Measurements from ENCODE around the gene ESYT2.

Gene ESYT2

GRCh38 chr7:158802535-158803366 is 26.6 kb downstream of the ESYT2 start:
- no peak for DNase-seq (ENCODE audit: low spot score)

- no peak for DNase-seq (ENCODE audit: low spot score)
Observed at GRCh38 chr7:158798741-158799140, 30.6 kb downstream of the ESYT2 start.

DNA sequence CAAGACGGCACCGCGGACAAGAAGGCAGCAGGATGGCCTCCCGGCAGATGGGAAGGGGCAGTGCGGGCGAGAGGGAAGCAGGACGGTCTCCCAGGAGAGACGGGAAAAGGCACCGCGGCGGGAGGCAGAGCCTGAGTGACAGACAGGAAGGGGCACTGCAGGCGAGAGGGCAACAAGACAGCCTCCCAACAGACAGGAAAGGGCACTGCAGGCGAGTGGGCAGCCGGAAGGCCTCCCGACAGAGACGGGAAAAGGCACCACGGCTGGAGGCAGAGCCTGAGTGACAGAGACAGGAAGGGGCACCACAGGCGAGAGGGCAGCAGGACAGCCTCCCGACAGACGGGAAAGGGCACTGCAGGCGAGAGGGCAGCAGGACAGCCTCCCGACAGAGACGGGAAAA is 32.6 kb downstream of the ESYT2 start:
- DNase-seq (ENCODE audit: low spot score), result no peak

DNA sequence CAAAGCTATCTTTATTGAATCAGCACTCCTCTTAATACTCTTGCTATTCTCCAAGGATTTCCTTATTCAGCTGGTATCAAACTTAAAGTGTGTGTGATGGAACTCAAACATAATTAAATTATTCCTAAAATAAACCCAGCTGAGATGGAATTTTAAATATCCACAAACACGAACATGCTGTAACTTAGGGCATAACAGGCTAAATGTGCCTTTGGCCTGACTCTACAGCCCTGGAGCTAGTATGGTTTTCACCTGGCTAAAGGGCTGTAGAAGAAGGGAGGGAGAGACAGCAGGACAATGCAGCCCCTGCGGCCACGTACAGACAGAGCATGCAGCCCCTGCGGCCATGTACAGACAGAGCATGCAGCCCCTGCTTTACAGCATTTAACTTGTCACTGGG is 34.0 kb downstream of the ESYT2 start:
- DNase-seq (ENCODE audit: low spot score), result no peak

- DNase-seq (ENCODE audit: low spot score), result no peak
Observed at GRCh38 chr7:158791107-158791506, 38.2 kb downstream of the ESYT2 start.

DNA sequence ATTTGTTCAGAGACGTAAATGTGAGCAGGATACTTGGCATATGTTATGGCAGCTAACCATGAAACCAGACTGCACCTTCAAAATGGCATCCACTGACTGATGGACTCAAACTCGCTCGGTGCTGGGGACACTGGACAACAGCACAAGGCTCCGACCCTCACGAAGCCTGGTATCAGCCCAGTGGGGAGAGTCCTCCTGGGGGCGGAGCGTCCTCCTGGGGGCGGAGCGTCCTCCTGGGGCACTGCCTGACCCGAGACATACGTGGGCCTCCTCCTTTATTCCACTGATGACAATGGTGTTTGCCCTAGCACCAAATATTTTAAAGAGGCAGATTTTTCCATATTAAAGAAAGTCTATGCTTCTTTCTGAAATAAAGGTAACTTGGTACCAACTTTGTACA is 39.5 kb downstream of the ESYT2 start:
- DNase-seq (ENCODE audit: low spot score), result no peak

DNA sequence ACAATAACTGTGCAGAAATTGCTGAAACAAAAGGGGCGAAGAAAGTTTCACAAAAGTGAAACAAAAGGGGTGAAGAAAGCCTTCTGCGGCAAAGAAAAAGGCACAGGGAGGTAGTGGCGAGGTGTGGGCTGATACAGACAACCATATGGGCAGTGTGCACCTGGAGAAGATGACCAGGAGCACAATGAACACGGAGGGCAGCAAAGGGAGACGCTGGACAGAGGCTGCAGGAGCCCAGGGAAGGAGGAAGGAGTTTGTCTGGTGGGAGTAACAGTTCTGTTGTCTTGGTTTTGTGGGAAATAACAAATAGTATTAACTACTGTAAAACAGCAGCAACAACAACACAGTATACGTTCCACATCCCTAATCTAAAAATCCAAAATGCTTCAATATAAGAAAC is 42.4 kb downstream of the ESYT2 start:
- DNase-seq (ENCODE audit: low spot score), result no peak

- DNase-seq (ENCODE audit: low spot score), result no peak
Observed at GRCh38 chr7:158784270-158784669, 45.0 kb downstream of the ESYT2 start.

DNA sequence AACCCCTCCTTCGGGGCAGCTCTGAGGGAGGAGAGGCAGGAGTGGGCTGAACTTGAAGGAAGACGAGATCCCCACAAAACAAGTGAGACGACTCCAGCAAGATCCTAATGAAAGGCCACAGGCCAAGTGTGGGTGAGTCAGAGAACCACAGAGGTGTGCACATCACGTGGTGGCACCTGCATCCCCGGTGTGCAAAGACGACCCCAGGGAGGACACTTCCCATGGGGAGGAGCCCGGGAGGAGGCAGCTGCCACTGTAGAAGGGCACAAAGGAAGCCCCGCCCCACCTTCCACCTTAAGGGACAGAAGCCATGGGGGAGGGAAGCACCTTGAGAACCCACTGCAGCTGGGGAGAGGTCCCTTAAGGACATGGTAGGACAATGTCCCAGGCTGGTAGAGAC is 45.7 kb downstream of the ESYT2 start:
- DNase-seq (ENCODE audit: low spot score), result no peak

DNA sequence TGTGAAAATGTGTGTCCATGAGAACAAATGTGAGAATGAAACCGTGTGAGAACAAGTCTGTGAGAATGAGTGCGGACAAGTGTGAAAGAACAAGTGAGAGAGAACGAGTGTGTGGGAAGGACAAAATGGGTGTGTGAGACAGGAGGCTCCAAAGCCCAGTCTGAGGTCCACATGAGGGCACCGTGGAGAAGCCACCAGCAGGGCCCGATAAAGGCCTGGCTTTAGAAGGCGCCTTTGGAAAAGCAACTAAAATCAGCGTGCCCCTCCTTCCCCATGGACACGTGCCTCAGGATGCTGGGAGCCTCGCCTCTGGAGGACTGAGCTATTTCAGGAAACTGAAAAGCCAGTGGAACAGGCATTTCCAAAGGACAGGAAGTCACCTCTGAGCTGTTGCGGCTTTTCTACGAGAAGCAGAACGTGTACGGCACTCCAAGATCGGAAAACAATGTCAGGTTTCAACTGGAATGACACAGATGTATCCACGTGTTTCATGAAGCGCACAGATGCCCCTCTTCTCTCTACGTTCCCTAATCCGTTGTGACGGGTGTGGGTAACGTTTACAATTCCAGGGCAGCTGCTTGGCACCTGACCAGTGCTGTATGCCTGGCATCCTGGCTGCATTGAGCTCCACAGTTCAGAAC is 46.4 kb downstream of the ESYT2 start:
- DNase-seq (ENCODE audit: low spot score), result peak; percentile 77

DNA sequence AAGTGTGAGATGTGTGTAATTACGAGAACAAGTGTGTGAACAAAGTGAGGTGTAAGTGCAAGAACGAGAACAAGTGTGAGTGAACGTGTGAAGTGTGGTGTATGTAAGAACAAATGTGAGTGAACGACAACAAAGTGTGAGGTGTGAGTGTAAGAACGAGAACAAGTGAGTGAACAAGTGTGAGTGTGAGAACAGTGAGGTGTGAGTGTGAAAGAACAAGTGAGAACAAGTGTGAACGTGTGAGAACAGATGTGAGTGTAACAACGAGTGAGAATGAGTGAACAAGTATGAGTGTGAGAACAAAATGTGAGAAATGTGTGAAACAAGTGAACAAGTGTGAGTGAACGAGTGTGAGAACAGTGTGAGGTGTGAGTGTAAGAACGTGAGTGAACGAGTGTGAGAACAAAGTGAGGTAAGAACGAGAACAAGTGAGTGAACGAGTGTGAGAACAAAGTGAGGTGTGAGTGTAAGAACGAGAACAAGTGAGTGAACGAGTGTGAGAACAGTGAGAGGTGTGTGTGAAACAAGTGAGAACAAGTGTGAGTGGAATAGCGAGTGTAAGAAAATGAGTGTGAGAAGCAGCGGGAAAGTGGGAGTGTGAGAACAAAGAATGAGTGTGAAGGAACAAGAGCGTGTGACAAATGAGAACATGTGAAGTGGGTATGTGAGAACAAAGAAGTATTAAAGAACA is 47.2 kb downstream of the ESYT2 start:
- DNase-seq (ENCODE audit: low spot score), result no peak

DNA sequence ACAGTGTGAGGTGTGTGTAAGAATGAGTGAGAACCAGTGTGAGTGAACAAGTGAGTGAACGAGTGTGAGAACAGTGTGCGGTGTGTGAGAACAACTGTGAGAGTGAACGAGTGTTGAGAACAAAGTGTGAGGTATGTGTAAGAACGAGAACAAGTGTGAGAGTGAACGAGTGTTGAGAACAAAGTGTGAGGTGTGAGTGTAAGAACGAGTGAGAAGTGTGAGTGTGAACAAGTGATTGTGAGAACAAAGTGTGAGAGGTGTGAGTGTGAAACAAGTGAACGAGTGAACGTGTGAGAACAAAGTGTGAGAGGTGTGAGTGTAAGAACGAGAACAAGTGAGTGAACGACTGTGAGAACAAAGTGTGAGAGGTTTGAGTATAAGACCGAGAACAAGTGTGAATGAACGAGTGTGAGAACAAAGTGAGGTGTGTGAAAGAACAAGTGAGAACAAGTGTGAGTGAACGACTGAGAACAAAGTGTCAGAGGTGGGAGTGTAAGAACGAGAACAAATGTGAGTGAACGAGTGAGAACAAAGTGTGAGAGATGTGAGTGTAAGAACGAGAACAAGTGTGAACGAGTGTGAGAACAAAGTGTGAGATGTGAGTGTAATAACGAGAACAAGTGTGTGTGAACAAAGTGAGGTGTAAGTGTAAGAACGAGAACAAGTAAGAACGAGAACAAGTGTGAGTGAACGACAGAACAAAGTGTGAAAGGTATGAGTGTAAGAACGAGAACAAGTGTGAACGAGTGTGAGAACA is 47.9 kb downstream of the ESYT2 start:
- DNase-seq (ENCODE audit: low spot score), result no peak

DNA sequence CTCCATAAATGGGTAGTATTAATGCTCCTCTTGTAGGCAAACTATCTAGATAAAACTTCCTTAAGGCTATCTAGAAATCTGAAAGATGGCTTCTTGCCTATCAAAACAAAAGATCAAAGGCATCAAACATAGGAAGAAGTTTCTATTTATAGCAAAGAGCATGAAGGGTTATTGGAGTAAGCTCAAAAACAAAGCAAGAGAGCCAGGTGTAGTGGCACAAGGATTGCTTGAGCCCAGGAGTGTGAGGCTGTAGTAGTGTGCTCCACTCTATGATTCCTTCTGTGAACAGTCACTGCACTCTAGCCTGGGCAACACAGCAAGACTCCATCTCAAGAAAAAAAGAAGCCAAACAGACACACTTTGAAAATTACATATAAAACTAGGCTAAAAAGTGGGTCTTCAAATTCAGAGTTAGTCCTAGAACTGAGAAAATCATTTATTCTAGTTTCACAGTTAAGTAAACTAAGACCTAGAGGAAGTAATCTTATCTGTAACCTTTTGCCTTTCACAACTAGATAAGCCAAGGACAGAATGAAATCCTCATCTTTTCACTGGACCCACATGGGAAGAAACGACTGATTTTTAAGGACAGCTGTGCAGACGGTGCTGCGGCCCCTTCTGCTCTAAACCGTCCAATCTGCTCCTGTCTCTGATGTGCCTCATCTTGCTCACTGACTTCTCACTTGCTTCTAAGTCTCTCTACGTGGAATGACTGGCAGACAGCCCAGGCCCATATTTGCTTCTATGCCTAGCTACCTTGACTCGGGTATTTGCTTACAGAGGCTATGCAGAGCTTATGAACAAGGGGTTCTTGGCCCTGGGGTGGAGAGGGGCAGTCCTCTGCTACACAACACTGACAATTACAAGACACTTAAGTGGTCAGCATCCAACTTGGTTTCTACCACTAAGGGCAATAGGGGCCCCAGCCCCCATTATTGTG is 50.0 kb downstream of the ESYT2 start:
- no peak for DNase-seq (ENCODE audit: low spot score)

- no peak for DNase-seq (ENCODE audit: low spot score)
Observed at GRCh38 chr7:158778471-158778870, 50.8 kb downstream of the ESYT2 start.

DNA sequence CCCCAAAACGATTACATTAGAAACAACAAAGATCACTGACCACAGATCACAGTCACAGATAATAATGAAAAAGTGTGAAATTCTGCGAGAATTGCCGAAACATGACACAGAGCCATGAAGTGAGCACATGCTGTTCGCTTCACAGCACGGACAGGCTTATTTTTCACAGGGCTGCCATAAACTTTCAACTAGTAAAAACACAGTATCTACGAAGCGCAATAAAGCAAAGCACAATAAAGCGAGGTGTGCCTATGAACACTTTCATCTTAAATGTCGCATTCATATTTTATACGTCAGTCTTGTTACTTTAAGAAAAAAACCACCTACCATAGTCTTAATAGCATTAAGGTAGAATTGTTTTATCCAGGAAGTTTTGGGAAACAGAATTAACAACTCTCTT is 51.5 kb downstream of the ESYT2 start:
- DNase-seq (ENCODE audit: low spot score), result no peak

DNA sequence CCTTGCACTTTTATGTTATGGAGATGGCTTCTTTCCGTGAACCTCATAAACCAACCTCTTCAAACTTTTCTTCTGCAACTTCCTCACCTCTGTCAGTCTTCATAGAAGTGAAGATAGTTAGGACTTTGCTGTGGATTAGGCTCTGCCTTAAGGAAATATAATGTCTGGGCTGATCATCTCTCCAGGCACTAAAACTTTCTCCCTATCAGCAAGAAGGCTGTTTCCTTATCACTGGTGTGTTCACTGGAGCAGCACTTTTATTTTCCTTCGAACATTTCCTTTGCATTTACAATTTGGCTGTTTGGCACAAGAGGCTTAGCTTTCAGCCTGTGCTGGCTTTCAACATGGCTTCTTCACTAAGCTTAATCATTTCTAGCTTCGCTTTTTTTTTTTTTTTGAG is 52.8 kb downstream of the ESYT2 start:
- DNase-seq (ENCODE audit: low spot score), result no peak

DNA sequence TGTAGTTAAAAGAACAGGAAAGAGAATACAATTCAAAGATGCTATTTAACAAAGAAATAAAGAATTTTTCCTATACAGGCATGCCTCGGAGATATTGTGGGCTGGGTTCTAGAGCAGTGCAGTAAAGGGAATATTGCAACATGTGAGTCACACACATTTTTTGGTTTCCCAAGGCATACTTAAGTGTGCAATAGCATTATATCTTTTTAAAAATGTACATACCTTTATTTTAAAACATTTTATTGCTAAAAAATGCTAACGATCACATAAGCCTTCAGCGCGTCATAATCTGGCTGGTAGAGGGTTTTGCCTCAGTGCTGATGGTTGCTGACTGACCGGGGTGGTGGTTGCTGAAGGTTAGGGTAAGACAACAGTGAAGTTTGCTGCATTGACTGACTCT is 54.4 kb downstream of the ESYT2 start:
- DNase-seq (ENCODE audit: low spot score), result no peak

DNA sequence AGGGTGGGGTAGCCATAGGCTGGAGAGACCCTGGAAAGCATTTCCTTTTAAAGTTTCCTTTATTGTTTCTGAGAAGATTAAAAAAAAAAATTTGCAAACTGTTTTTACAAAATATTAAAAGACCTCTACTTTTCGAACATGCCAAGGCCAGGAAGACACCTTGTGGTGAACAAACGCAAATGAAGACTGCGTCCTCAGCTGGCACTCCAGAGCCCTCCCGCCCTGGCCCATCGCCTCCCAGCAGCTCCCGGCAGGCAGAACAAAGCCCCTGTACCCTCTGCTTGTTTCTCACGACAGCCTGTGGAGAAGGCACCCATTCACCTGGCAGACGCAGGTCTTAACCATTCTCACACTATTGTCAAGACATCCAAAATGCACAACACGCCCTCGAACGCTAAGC is 56.4 kb downstream of the ESYT2 start:
- DNase-seq (ENCODE audit: low spot score), result no peak

DNA sequence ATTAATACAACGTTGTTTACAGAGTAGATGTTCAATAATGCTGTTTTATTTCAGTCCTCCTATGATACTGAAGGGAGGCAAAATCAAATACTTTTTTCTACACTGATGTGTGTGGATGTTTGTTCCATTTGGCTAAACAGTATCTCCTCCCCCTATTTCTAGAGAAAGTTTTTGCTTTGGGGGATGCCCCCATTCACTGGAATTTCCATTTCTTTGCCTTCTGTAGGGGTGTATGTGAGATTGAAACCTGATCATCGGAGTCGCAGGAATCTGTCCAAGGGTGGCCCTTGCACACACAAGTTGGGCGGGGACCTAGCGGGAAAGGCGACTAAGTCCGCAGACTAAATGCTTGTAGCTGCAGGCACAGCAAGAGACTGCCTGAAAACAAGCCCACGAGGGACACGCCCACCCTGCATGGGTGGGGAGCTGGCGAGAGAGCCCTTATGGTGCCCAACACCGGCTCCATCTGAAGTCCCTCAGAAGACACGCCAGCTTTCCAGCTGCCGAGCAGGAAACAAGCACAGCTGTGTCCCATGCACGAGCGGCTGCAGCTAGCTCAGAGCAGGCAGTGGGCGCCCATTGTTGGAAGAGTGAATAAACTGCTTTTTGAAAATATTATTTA is 58.0 kb downstream of the ESYT2 start:
- DNase-seq (ENCODE audit: low spot score), result no peak

DNA sequence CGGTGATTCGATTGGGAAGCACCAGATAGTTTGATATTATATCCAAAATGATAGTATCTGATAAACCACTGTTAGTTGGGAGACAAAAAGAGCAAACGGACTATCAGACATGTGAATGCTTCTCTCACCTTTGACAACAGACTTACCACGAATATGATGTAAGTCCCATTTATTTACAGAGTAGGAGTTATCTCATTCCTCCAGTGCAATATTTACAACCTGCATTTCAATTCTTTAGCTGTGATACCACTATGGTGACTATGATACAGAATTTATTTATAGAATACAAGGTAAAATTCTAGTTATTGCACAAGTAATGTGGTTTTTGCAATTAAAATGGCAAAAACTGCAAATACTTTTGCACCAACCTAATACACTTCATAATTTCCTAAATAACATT is 61.6 kb downstream of the ESYT2 start:
- DNase-seq (ENCODE audit: low spot score), result no peak

All from kidney capillary endothelial cell (primary cell).